ENCODE data around the gene UFC1.
A peak's percentile ranks its signal among the peaks of the same experiment; 100 is the strongest.

UFC1 gene

DNA sequence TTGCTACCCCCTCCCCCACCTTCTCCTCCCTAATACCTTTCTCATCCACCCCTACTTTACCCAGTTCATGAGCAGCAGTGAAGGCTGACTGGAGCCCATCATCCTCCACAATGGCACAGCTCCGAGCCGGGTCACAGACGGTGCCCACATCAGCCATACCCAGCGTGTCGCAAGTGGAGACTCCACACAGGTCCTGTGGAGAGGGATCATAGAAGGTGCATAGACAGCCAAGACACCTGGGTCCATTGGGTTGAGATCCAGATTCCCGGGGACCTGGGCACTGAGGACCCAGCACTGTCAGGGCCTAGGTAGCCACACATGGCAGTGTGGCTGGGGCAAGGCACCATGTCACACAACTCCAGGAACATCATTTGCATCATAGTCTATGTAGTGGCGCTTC, 42.3 kb downstream of the UFC1 start:
- no peak for DNase-seq

DNA sequence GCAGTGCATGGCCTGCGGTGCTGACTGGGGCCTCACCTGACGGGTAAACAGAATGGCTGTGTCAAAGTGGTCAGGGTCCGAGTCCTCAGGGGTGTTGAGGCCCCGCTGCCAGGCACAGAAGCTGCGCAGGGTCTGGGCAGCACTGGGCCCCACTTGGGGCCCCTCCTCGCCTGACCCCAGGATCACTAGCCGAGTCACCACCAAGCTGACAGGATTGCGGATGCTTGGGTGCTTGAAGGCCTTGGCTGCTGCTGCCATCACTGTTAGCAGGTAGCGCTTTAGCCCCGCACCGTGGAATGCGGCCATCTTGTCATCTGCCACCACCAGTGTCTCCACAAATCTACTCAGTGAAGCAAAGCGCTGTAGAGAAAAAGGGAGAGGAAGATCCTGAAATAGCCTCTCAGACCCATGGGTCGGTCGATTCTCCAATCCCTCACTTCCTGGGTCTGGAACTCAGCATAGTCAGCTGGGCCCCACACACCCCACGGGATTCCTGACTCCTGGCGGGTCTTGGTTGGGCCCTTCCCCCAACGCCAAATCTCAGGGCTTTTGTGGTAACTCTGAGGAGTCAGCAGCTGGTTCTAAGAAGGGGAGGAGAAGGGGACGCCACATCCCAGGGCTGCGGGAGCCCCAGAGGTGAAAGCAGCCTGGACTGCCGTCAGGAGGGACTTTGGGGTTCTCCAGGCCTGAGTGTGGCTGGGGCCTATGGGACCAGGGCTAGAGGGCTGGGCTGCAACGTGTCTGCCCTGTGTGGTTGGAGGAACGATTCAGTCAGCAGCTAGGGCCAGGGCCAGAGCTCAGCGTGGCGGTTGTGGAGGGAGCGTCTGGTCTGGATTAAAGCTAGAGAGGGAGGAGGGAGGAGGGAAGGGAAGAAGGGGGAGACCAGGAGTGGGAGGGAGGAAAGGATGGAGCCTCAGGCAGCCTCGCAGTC, 43.0 kb downstream of the UFC1 start:
- no peak for DNase-seq

- DNase-seq: no peak
Observed at GRCh38 chr1:161197560-161198193, 43.9 kb downstream of the UFC1 start.

DNA sequence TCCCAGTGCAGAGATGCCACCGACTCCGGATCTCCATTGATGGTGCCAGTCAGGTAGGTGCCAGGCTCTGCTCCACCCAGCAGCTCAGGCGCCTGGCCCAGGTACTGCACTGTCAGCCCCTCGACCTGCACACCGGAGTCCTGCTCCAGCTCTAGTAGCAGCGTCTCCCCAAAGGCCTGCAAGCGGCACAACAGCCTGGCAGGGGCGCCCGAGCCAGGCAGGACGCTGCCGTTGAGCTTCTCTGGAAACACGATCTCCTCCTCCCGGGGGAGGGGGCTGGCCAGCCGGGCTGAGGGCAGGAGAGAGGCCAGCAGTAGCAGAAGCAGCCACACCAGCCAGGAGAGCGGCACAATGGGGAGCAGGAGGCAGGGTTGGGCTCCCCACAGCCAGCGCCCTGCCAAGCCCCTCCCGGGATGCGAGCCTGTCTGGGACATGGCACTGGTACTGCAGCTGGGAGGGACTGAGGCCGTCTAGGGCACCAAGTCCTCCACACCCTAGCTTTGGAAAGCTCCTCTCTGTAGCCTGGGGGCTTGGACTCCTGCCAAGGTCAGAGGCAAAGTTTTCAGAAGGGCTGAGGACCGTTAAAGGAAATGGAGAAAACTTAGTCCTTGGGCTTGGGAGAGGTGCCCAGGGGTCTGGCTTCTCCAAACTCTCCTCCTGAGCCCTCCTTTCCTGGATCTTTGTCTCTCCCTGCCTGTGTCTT, 44.6 kb downstream of the UFC1 start:
- DNase-seq: no peak

GRCh38 chr1:161198897-161199431, 45.2 kb downstream of the UFC1 start, which contains the start of gene ADAMTS4:
Gene ADAMTS4 (minus strand): TSS chr1:161199054. CDS start chr1:161198627, 427 bp downstream.
- DNase-seq: no peak

- no peak for DNase-seq
Observed at GRCh38 chr1:161199506-161200139, 45.8 kb downstream of the UFC1 start.

- DNase-seq: no peak
Observed at GRCh38 chr1:161200421-161200991, 46.7 kb downstream of the UFC1 start.

DNA sequence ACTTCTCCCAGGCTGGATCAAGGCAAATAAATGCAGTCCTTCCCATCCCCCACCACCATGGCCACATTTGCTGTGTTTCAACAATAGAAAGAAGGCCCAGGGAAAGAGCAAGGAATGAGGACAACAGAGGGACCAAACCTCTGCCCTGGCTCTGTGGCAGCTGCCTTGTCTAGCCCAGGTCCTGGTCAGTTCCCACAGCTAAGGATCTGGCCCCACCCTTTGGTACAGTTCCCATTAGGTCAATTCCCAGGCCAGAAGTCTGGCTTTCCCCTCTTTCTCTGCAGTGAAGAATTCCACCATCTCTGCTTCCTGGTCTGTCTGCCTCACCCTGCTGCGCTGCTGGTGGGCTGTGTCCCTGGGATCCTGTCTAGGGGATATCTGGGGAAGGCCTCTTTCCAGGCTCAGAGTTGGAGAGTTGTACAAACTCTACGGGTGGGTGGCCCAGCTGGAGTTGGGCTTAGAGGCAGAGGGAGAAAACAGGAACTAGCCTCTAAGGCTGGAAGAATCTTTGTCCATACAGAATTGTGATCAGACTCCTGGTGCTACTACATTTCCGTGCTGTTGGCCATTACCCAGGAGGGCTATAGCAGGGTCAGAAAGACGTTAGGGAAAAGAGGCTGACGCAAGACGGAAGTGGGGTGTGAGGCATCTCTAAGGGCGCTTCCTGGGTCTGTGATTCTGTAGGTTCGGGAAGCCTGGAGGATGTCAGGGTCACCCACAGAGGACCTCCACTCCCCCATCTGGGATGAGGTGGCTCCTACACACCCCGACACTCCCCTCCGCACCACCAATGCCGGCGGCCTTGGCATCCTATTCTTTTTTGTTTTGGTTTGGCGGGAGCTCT, 47.4 kb downstream of the UFC1 start:
- no peak for DNase-seq

- DNase-seq: peak; percentile 67
Observed at GRCh38 chr1:161201836-161202712, 48.3 kb downstream of the UFC1 start, which contains the start of gene NDUFS2. Gene NDUFS2 (plus strand): TSS chr1:161202367. CDS start chr1:161202386, 19 bp downstream.

DNA sequence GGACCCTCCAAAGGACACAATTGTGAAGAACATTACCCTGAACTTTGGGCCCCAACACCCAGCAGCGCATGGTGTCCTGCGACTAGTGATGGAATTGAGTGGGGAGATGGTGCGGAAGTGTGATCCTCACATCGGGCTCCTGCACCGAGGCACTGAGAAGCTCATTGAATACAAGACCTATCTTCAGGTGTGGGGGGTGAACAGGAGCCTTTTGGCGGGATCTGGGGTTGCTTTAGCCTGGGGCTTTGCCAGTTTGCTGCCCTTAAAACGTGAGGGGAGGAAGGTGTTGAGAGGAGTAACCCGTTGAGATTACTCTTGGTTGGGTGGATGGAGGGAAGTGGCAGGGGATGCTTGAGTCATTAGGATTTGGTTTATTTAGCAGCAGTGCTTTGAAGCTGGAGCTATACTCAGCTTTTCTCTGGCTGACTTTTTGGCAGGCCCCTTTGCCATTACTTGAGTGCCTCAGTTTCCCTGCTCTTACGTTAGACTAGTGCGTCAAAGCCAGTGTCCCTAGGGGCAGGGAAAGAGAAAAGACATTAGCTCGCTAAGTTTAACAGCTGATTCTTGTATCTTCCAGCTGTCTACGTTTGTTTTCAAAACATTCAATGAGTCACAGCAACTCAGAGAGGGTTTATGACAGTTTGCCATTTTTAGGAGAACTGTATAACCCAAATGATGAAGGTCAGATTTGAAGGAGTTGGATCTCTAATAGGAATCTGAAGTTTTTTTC, 52.8 kb downstream of the UFC1 start:
- DNase-seq: no peak

DNA sequence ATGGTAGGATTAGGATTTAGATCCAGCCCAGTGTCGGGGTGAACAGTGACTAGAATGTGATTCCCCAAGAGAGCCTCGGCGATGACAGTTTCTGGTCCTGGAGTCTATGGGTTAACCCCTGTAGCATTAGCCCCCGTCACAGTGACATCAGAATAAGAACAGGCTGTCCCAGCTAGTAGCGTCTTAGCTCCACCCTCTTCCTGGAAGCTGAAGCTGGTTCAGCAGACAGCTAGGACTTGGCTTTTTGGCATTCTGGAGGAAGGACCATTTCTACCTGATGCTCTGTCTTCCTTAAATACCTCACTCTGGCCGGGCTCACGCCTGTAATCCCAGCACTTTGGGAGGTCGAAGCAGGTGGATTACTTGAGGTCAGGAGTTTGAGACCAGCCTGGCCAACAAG, 53.4 kb downstream of the UFC1 start:
- no peak for DNase-seq
